Activated T-cell treated with anti-CD3 and anti-CD28 coated beads, Interleukin-2, amount 50 U/mL, for 24 hours (primary cell): ENCODE measurements around the gene CDYL2.

Experiments
- DNase-seq: peaks from one replicate; pipeline ENCODE4 v3.0.0-alpha.2; 2020
- H3K27ac Mint-ChIP-seq: 2 replicates; pipeline ENCODE4 v1.8.0; 2020; ENCODE audit warnings: mild to moderate bottlenecking, mixed read lengths
- H3K27me3 Mint-ChIP-seq: 2 replicates; pipeline ENCODE4 v1.8.0; 2020; ENCODE audit warnings: mixed read lengths
- H3K36me3 Mint-ChIP-seq: 2 replicates; pipeline ENCODE4 v1.8.0; 2020; ENCODE audit warnings: low read depth, mixed read lengths
- H3K4me1 Mint-ChIP-seq: 2 replicates; pipeline ENCODE4 v1.8.0; 2020; ENCODE audit warnings: low read depth, mixed read lengths
- H3K4me3 Mint-ChIP-seq: 2 replicates; pipeline ENCODE4 v1.8.0; 2020; ENCODE audit warnings: mild to moderate bottlenecking, moderate library complexity, mixed read lengths
- H3K9me3 Mint-ChIP-seq: 2 replicates; pipeline ENCODE4 v1.8.0; 2020; ENCODE audit warnings: mixed read lengths

The CDYL2 gene

DNA sequence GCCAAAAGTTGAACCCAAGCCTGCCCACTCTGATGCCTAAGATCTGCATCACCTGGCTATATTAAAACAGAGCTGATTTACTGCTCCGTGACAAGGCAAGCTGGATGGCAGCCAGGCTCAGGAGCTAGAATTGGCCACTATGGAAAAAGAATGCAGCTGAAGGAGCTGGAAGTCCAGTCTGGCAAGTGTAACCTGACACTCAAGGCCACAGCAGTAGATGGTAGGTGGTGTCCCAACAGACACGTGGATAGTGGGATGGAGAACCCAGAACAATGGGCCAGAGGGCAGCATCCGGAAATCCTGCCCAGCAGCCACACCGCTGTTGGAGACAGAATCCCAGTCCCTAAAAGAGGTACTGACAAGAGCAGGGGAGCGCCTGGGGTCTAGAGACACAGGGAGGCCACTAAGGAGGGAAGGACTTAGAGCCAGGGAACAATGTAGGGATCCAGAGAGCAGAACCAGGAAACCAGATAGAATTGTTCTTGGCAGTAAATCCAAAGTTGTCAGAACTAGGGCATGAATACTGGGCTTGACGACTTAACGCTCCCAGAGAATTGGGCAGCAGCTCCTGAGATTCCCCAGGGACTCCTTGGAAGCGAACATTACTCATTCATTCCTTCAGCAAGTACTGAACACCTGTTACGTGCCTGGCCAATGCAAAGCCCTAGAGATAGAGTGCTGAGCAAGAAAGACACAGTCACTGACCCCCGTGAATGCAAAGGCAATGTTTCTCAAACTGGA, 85.7 kb downstream of the CDYL2 start:
- no peak for DNase-seq
- Mint-ChIP-seq H3K4me3 (no peak overlapping the region), H3K36me3 (no peaks in the 10 kb centered on the region), H3K27me3 (no peaks in the 10 kb centered on the region), H3K9me3 (no peaks in the 10 kb centered on the region), H3K4me1 (peaks cover 20% of the 10 kb centered on the region), H3K27ac (no peak overlapping the region)

DNA sequence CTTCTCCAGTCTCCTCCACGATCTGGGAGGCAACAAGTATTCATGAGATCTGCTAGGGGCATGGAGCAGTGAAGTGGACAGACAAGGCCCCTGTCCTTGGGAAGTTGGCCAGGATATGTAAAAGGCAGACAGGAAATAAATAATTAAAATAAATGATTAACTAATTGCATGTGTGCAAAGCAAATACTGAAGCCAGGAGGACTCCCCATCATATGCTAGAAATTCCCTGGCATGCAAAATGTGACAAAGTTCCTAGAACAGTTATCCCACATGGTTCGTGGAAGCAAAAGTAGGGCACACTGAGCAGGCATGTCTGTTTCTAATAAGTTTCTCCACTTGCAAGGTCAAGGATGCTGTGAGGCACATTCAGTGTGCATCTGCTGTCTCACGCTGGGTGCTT, 86.8 kb downstream of the CDYL2 start:
- DNase-seq, result no peak
- Mint-ChIP-seq H3K4me3 (no peak overlapping the region), H3K27me3 (no peaks in the 10 kb centered on the region), H3K36me3 (no peaks in the 10 kb centered on the region), H3K27ac (no peak overlapping the region), H3K9me3 (no peaks in the 10 kb centered on the region), H3K4me1 (peaks cover 20% of the 10 kb centered on the region)

DNA sequence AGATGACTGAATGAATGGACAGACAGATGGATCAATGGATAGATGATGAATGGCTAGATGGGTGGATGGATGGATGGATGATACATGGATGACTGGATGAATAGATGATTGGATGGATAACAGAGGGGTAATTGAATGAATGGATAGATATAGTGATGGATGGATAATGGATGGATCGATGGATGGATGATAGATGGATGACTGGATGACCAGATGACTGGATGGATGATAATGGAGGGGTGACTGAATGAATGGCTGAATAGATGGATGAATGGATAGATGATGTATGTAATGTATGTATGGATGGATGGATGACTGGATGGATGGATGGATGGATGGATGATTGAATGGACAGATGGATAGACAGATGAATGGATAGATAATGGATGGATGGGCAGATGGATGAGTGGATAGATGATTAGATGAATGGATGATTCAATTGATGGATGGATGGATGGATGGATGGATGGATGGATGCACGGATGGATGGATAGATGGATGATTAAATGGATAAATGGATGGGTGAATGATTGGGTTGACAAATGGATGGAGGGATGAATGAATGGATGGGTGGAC, 87.7 kb downstream of the CDYL2 start:
- DNase-seq, result no peak
- H3K9me3 Mint-ChIP-seq, result no peaks in the 10 kb centered on the region
- no peak overlapping the region for H3K4me3 Mint-ChIP-seq
- no peaks in the 10 kb centered on the region for H3K36me3 Mint-ChIP-seq
- no peaks in the 10 kb centered on the region for H3K27me3 Mint-ChIP-seq
- no peak overlapping the region for H3K27ac Mint-ChIP-seq
- H3K4me1 Mint-ChIP-seq, result peaks cover 19% of the 10 kb centered on the region

DNA sequence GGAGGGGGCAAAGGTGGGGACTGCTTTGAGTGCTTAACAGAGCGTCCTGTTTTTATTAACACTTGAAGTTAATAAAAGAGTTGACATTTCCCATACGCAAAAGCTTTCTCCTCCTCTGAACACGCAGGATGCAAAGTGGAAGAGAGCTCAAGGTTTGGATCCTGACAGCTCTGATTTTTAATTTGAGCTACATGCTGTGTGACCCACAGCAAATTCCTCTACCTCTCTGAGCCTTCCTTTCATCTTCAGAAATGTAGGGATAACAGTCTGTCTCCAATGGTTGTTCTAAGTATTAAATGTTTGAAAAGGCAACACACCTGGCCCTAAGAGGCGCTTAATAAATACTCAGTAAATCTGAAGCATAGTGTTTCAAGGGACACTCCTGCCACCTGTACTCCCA, 93.0 kb downstream of the CDYL2 start:
- Mint-ChIP-seq H3K27me3 (no peaks in the 10 kb centered on the region), H3K36me3 (no peaks in the 10 kb centered on the region), H3K4me3 (no peak overlapping the region), H3K9me3 (no peaks in the 10 kb centered on the region), H3K27ac (no peak overlapping the region), H3K4me1 (peaks cover 4% of the 10 kb centered on the region)
- no peak for DNase-seq

DNA sequence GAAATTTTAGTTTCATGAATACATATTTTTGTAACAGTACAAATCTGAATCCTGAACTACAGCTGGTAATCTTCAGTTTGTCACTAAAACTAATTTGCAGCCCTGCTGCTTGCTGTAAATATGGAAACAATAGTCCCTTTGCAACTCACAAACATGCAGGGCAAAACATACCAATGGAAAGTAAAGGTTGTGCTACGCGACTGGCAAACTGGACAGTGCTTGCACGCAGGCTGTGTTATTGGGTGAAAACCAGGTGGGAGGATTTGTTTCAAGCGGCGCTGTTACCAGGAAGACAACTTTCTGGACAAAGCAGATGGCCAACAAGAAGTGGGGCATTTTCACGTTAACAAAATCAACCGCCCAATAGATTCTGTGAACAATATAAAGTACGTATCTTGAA, 93.5 kb downstream of the CDYL2 start:
- Mint-ChIP-seq H3K27me3 (no peaks in the 10 kb centered on the region), H3K9me3 (no peaks in the 10 kb centered on the region), H3K4me1 (peaks cover 5% of the 10 kb centered on the region), H3K36me3 (no peaks in the 10 kb centered on the region), H3K27ac (no peak overlapping the region), H3K4me3 (no peak overlapping the region)
- DNase-seq, result no peak

DNA sequence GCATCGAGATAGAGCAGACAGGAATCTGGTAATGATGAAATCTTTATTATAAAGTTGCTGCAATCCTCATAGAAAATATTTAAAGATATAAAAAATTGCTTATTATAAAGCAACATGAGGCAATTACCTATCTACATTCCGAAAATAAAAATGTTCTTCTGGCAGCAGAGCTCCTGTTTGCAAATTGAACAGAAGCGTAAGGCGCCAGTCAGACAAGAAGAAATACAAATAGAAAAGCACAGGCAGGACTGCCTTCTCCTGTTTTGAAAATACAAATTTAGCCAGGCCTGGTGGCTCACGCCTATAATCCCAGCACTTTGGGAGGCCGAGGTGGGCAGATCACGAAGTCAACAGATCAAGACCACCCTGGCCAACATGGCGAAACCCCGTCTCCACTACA, 95.6 kb downstream of the CDYL2 start:
- Mint-ChIP-seq H3K9me3 (no peaks in the 10 kb centered on the region), H3K27me3 (no peaks in the 10 kb centered on the region), H3K27ac (no peak overlapping the region), H3K4me1 (peaks cover 5% of the 10 kb centered on the region), H3K4me3 (no peak overlapping the region), H3K36me3 (no peaks in the 10 kb centered on the region)
- no peak for DNase-seq

DNA sequence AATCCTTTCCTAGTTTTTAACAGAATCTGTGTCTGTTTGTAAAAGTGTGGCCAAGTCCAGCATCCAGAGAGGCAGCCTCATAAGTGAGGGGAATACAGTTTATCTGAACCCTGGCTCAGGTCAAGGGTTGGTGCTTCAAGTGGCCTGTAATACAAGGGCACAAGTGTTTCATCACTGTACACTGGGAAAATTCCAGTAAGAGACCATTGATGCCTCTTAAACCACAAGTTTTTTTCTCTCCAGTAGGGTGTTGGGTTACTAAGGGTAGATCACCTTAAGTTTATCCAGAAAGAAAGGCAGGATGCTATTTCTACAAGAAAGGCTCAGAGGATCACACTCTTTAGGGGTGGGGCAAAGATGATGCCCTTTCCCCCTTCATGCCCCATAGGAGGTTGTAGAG, 96.7 kb downstream of the CDYL2 start:
- no peak overlapping the region for H3K4me3 Mint-ChIP-seq
- H3K36me3 Mint-ChIP-seq, result no peaks in the 10 kb centered on the region
- peaks cover 5% of the 10 kb centered on the region for H3K4me1 Mint-ChIP-seq
- H3K9me3 Mint-ChIP-seq, result no peaks in the 10 kb centered on the region
- H3K27me3 Mint-ChIP-seq, result no peaks in the 10 kb centered on the region
- H3K27ac Mint-ChIP-seq, result no peak overlapping the region
- DNase-seq, result no peak

DNA sequence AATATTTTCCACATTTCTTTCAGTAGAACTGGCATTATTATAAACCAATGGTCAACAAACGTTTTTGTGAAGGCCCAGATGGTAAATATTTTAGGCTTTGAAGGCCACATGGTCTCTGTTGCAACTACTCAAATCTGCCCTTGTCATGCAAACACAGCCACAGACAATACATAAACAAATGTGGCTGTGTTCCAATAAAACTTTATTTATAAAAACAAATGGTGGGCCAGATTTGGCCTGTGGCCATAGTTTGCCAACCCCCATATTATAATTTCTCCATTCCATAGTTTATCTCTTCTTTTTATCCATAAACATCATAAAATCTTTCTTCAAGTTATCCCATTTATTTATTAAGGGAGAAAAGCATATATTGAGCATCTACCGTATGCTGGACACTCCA, 98.8 kb downstream of the CDYL2 start:
- H3K4me3 Mint-ChIP-seq, result no peak overlapping the region
- no peak for DNase-seq
- H3K27me3 Mint-ChIP-seq, result no peaks in the 10 kb centered on the region
- no peak overlapping the region for H3K27ac Mint-ChIP-seq
- H3K9me3 Mint-ChIP-seq, result no peaks in the 10 kb centered on the region
- H3K36me3 Mint-ChIP-seq, result no peaks in the 10 kb centered on the region
- peaks cover 11% of the 10 kb centered on the region for H3K4me1 Mint-ChIP-seq

DNA sequence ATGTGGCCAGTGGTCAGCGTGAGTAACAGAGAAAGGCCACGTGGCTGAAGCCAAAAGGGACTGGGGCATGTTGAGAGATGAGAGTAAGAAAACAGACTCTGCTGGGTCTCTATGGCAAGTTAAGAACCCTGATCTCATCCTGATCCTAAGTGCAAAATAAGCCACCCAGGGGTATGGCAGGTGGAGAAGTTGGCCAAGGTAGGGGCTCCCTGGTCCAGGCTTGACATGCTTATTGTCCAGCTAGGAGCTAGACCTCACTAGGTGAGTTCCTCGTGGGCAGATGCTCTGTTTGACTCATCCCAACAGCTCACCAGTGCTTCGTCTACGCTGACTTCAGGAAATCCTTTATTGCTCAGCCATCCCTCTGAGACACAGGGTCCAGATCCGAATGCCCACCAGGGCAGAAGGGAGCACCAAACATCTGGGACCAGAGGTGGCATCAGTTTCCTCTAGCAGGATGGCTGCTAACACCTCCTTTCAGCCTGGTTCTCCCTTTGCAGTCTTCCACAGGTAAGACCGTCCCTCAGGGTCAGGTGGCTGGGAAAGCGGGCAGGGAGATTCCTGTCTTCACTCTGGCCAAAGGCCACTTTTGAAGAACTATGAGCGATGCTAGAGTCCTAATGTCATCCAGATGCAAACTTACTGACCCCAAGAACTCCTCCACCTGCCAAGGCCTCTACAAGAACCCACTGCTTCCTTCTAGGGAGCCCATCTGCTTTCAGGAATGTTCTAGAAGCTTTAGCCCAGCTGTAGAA, 99.5 kb downstream of the CDYL2 start:
- Mint-ChIP-seq H3K36me3 (no peaks in the 10 kb centered on the region), H3K9me3 (no peaks in the 10 kb centered on the region), H3K4me1 (peaks cover 15% of the 10 kb centered on the region), H3K27ac (no peak overlapping the region), H3K4me3 (no peak overlapping the region), H3K27me3 (no peaks in the 10 kb centered on the region)
- no peak for DNase-seq

DNA sequence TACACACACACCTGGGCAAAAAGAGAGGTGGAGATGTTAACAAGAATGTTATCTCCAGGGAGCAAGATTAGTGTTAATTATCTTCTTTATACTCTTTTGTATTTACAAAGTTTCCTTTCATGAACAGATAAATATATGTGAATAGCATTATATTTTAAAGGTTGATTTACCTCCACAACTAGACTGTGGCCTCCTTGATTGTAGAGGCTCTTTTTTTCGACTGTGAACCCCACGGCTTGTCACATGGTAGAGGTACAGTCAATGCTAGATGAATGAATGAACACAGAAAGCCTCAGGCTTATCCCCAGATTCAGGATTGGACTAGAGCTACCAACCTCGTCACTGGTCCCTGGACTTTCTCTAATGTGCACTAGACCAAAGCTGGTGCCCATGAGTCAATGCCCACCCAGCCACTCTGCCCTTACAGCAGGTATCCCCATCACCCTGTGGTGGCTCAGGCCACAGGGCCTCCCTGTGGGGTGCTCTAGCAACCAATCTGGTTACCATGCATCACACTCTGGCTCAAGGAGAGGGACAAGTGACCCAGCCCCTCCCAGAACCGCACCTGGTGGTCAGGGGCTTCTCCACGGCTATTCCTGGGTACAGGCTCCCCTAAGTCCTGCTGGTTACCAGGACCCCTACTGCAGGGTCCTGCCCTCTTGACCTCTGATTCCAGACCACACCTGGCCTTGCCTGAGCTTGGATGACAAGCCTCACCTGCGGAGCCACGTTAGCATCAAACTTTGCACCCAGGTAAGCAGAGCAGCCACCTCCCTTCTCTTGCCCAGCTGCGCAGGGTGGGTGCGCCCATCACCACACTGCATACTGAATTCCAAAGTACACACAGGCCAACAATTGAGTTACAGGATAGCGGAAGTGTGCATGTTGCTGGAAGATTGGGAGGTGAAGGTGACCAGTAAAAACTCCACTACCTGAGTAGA, 101.0 kb downstream of the CDYL2 start:
- peaks cover 20% of the 10 kb centered on the region for H3K4me1 Mint-ChIP-seq
- H3K4me3 Mint-ChIP-seq, result no peak overlapping the region
- H3K27ac Mint-ChIP-seq, result no peak overlapping the region
- H3K27me3 Mint-ChIP-seq, result no peaks in the 10 kb centered on the region
- DNase-seq, result no peak
- peaks cover 4% of the 10 kb centered on the region for H3K9me3 Mint-ChIP-seq
- H3K36me3 Mint-ChIP-seq, result no peaks in the 10 kb centered on the region

DNA sequence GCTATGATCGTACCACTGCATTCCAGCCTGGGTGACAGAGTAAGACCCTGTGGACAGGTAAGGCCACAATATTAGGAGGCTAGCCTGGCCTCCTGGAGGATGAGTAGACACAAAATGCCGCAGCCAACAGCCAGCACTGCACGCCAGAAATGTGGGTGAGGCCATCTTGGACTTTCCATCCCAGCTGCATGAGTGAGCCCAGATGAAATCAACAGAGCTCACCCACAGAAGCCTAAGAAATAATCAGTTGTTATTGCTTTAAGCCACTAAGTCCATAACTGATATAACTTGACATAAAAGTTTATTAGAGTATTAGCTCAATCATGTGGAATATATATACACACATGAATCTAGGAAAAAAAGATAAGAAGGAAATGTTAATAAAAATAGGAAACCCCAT, 101.7 kb downstream of the CDYL2 start:
- H3K4me3 Mint-ChIP-seq, result no peak overlapping the region
- no peak for DNase-seq
- no peaks in the 10 kb centered on the region for H3K27me3 Mint-ChIP-seq
- H3K36me3 Mint-ChIP-seq, result no peaks in the 10 kb centered on the region
- peaks cover 4% of the 10 kb centered on the region for H3K9me3 Mint-ChIP-seq
- H3K27ac Mint-ChIP-seq, result no peak overlapping the region
- H3K4me1 Mint-ChIP-seq, result peaks cover 23% of the 10 kb centered on the region

DNA sequence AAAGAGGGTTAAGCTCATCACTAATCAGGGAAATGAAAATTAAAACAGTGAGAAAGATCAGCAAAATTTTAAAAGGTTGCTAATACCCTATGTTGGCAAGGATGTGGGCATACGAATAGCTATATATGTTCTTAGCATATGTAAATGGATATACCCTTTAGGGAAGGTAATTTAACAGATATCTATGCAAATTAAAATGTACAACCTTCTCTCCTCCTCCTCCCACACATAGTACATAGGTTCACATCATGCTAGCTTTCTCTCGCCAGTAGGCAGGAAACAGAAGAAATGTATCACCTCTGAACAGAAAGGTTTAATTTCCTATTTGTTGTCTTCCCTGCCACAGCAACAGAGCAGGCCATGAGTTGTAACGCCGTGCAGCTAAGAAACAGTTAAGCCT, 103.8 kb downstream of the CDYL2 start:
- H3K27me3 Mint-ChIP-seq, result no peaks in the 10 kb centered on the region
- no peak for DNase-seq
- no peak overlapping the region for H3K27ac Mint-ChIP-seq
- no peaks in the 10 kb centered on the region for H3K36me3 Mint-ChIP-seq
- H3K9me3 Mint-ChIP-seq, result peaks cover 11% of the 10 kb centered on the region
- H3K4me3 Mint-ChIP-seq, result no peak overlapping the region
- H3K4me1 Mint-ChIP-seq, result peaks cover 24% of the 10 kb centered on the region

DNA sequence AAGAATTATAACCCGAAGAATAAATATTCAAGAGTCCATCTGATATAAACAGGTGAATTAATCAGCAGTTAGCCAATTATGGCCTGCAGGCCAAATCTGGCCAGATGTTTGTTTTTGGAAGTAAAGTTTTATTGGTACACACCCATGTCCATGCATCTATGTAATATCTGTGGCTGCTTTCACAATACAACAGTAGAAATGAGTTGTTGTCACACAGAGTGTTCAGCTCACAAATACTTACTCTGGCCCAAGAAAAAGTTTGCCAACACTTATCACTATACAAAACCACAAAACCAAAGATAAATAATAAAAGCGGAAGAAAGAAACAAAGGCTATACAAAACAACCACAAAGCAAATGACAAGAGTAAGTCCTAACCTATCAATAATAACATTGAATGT, 109.4 kb downstream of the CDYL2 start:
- no peak for DNase-seq
- Mint-ChIP-seq H3K27ac (no peak overlapping the region), H3K4me1 (peaks cover 58% of the 10 kb centered on the region), H3K4me3 (no peak overlapping the region), H3K36me3 (no peaks in the 10 kb centered on the region), H3K27me3 (no peaks in the 10 kb centered on the region), H3K9me3 (peaks cover 12% of the 10 kb centered on the region)

DNA sequence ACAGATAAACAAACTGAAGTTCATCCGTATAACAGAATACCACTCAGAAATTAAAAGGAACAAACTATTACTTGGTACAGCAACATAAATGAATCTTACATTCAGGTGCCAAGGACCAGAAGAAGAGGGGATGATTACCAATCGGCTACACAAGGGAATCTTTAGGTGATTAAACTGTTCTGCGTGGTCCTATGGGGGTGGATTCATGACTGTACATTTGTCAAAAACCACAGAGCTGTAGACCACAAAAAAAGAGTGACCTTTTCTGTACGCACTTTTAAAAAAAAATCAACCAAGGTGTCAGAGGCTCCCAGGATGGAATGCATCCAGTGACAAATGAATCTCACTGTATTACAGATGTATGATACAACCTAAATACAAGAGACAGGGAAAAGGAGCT, 110.8 kb downstream of the CDYL2 start:
- Mint-ChIP-seq H3K27ac (no peak overlapping the region), H3K9me3 (peaks cover 9% of the 10 kb centered on the region), H3K4me1 (peaks cover 55% of the 10 kb centered on the region), H3K4me3 (no peak overlapping the region), H3K27me3 (no peaks in the 10 kb centered on the region), H3K36me3 (no peaks in the 10 kb centered on the region)
- DNase-seq, result no peak
